LNCaP clone FGC (cell line): Measurements from ENCODE around the gene ARSK.

Experiments
- DNase-seq: peaks from one replicate; pipeline ENCODE4 v3.0.0-alpha.2; 2011; ENCODE audit warnings: low read depth
- H3K4me3 ChIP-seq: 2 replicates; pipeline ENCODE4 v1.5.1; 2011; ENCODE audit warnings: mild to moderate bottlenecking, low read depth, low read length, control low read depth
- TF ChIP-seq, protein P1 (sequence below): IDR thresholded peaks from 2 replicates; pipeline ENCODE4 v1.5.1; 2012; ENCODE audit warnings: mild to moderate bottlenecking; ENCODE audit not compliant: control insufficient read depth, insufficient read depth; ENCODE audit errors: extremely low read depth

ARSK gene

DNA sequence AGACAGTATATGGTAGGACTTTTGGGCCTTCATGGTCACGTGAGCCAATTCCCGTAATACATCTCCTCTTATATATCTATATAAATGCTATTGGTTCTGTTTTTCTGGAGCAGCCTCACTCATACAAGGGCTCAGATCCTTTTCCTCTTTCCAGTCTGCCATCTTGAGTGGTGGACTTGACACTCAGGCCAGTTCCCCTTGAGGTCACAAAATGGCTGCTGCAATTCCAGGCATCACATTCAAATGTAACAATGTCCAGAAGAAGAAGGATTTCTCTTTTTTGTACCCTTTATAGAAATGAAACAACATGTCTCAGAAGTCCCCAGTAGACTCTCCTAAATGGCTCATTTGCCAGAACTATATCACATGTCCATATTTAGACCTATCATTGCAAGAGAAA, 69.5 kb downstream of the ARSK start:
- H3K4me3 ChIP-seq, result no peak overlapping the region
- TF ChIP-seq, protein P1, sequence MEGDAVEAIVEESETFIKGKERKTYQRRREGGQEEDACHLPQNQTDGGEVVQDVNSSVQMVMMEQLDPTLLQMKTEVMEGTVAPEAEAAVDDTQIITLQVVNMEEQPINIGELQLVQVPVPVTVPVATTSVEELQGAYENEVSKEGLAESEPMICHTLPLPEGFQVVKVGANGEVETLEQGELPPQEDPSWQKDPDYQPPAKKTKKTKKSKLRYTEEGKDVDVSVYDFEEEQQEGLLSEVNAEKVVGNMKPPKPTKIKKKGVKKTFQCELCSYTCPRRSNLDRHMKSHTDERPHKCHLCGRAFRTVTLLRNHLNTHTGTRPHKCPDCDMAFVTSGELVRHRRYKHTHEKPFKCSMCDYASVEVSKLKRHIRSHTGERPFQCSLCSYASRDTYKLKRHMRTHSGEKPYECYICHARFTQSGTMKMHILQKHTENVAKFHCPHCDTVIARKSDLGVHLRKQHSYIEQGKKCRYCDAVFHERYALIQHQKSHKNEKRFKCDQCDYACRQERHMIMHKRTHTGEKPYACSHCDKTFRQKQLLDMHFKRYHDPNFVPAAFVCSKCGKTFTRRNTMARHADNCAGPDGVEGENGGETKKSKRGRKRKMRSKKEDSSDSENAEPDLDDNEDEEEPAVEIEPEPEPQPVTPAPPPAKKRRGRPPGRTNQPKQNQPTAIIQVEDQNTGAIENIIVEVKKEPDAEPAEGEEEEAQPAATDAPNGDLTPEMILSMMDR, result no peak
- no peak for DNase-seq

DNA sequence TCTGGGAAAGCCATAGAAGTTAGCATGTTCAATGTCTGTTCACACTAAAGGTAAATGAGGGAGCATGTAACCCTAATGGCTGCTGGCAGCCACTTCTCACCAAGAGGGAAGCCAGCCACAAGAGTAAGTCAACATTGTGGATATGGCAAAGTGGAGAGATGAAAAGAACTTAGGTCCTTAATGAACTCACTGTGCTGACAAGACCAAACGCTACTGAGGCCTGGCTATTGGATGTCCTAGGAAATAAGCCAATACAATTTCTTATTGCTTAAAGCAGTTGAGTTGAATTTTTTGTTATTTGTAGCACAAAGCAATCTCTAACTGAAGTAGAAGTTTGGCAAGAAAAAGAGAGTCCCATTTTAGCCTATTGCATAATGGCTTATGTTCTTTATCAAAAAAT, 71.8 kb downstream of the ARSK start:
- H3K4me3 ChIP-seq, result no peak overlapping the region
- DNase-seq, result no peak
- TF ChIP-seq, protein P1, result no peak

DNA sequence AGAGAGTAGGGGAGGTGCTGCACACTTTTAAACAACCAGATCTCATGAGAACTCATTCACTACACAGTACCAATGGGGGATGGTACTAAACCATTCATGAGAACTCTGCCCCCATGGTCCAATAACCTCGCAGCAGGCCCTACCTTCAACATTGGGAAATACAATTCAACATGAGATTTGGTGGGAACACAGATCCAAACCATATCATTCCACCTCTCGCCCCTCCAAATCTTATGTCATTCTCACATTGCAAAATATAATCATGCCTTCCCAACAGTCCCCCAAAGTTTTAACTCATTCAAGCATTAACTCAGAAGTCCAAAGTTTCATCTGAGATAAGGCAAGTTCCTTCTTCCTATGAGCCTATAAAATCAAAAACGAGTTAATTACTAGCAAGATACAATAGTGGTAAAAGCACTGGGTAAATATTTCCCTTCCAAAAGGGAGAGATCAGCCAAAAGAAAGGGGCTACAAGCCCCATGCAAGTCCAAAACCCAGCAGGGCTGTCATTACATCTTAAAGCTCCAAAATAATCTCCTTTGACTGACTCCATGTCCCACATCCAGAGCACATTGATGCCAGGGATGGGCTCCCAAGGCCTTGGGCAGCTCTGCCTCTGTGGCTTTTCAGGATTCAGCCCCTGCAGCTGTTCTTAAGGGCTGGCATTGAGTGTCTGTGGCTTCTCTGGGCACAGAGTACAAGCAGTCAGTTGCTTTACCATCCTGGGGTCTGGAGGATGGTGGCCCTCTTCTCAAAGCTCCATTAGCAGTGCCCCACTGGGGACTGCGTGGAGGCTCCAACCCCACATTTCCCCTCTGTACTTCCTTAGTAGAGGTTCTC, 73.3 kb downstream of the ARSK start:
- no peak for DNase-seq
- TF ChIP-seq, protein P1, result no peak
- no peak overlapping the region for H3K4me3 ChIP-seq

DNA sequence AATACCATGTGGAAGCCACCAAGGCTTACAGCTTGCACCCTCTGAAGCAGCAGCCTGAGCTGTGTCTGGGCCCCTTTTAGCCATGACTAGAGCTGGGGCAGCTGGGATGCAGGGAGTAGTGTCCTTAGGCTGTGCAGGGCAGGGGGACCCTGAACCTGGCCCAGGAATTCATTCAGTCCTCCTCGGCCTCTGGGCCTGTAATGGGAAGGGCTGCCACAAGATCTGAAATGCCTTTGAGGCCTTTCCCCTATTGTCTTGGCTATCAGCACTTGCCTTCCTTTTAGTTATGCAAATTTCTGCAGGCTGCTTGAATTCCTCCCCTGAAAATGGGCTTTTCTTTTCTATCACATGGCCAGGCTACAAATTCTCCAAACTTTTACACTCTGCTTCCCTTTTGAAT, 74.0 kb downstream of the ARSK start:
- no peak overlapping the region for H3K4me3 ChIP-seq

DNA sequence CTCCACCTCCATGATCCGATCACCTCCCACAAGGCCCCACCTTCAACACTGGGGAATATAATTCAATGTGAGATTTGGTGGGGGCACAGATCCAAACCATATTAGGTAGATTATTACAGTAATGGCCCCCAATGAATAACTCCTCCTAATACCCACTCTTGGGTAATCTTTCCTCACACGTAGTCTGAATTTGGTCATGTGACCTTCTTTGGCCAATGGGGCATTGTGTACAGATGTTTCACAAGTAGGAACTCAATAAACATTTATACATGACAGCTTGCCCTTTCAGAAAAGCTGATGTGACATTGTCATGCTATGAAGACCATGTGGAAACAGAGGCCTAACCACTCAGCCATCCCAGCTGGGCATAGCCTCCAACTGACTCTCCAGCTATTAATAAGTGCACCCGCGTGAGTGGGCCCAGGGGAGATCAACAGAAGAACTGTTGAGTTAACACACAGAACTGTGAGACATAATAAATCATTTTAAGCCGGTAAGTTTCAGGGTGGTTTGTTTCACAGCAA, 75.6 kb downstream of the ARSK start:
- TF ChIP-seq, protein P1, result no peak
- no peak overlapping the region for H3K4me3 ChIP-seq
- no peak for DNase-seq

More for the DNA sequence above, 74.0 kb downstream of the ARSK start:
- TF ChIP-seq, protein P1, result no peak
- DNase-seq, result no peak

DNA sequence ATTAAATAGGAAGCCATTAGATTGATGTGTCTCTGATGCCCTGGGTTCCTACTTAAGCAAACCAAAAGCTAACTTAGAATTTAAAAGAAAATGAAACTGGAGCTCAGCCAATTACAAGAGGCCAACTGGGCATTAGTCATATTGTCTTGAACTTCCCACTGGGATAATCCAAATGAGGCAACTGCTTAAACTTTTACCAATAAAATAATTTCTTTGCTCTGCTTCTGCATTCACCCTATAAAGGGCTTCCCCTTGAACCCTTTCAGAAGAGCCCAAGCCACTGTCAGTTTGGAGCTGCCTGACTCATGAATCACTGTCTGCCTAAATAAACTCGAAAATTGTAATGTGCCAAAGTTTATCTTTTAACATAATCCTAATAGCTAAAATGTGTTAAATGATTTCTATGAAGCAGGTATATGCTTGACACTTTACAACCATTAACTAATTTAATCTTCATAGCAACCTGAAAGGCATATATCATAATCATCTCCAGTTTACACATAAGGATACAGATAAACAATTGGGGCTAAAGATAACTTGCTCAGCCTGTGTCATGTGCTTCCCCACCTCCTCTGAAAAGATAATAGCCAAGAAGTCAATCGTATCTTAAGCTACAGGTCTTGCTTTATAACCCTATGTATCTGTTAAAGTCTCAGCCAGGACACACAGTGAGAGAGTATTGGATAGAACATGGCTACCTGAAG, 76.5 kb downstream of the ARSK start:
- DNase-seq, result no peak
- TF ChIP-seq, protein P1, result no peak
- H3K4me3 ChIP-seq, result no peak overlapping the region
